OCI-M2 (cell line): ENCODE results near the gene PHTF1.
"Not testable (repeated sequence)": the region's sequence is repeated elsewhere in the genome, so short reads cannot be mapped to it uniquely, and the experiment has no call there.

Source experiments
- DNase-seq: peaks from one replicate; lab custom pipeline; 2025; ENCODE audit not compliant: unreplicated experiment; lab: John Stamatoyannopoulos, UW

PHTF1 gene

DNA sequence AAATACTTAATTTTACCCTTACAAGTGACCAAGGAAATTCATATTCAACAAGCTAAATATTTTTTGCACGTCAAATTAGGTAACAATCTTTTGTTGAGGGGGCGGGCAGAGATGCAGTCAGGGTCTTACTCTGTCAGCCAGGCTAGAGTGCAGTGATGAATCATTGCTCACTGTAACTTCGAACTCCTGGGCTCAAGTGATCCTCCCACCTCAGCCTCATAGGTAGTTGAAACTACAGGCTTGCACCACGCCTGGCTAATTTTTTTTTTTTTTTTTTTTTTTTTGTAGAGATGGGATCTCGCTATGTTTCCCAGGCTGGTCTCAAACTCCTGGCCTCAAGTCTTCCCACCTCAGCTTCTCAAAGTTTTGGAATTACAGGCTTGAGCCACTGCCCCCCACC lies 26.5 kb downstream of the PHTF1 start:
- DNase-seq: no peak

DNA sequence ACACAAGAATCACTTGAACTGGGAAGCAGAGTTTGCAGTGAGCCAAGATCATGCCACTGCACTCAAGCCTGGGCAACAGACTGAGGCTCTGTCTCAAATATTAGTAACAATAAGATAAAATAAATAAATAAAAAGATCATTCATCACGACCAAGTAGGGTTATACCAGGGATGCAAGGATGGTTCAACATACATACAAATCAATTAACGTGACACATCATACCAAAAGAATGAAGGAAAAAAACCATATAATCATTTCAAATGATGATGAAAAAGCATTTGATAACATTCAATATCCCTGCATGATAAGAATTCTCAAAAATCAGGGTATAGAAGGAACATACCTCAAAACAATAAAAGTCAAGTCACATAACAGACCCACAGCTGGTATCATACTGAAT lies 38.3 kb downstream of the PHTF1 start:
- DNase-seq: no peak

GRCh38 chr1:113718621-113719020 lies 40.7 kb downstream of the PHTF1 start:
- DNase-seq: not testable (repeated sequence)

DNA sequence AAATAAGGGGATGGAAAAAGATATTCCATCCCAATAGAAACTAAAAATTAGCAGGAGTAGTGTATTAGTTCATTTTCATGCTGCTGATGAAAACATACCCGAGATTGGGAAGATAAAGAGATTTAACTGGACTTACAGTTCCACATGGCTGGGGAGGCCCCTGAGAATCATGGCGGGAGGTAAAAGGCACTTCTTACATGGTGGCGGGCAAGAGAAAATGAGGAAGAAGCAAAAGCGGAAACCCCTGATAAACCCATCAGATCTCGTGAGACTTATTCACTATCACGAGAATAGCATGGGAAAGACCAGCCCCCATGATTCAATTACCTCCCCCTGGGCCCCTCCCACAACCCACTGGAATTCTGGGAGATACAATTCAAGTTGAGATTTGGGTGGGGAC lies 41.8 kb downstream of the PHTF1 start:
- not testable (repeated sequence) for DNase-seq

DNA sequence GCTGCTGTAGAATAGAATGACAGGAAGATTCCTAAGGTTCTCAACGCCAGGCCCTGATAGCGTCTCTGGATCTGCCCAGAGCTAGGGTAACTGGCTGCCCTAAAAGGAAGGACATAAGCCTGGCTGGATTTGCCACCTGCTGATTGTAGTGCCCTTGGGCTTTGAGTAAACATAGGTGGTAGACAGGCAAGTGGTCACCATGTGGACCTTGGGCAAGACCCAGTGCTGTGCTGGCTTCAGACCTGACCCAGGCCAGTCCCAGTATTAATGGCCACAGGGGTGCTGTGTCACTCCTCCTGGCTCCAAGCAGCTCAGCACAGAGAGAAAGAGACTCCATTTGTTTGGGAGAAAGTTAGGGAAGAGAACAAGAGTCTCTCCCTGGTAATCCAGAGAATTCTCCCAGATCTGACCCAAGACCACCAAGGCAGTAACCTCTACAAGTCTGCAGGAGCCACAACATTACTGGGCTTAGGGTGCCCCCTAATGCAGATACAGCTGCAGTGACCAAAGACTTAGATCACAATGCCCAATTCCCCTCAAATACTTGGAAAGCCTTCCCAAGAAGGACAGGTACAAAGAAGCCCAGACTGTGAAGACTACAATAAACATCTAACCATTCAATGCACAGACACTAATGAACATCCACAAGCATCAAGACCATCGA lies 44.5 kb downstream of the PHTF1 start:
- DNase-seq: no peak

DNA sequence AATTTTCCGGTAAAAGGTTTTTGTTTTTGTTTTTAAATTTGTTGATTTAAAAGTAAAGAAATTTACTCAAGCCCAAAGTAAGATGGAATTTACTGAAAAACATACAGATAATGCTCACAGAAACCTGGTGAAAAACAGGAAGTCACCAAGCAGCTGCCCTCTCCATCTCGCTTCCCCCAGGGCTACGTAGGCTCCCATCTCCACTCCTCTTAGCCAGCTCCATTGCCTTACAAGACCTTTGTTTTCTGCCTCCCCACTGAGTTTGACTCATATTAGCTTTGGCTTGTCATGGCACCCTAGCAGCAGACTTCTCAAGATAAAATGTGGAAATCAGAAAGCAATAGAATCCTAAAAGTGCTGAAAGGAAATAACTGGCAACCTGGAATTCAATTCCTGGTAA lies 57.9 kb downstream of the PHTF1 start:
- DNase-seq: no peak

- DNase-seq: no peak
These were observed 64.4 kb downstream of the PHTF1 start for GRCh38 chr1:113694910-113695309.

DNA sequence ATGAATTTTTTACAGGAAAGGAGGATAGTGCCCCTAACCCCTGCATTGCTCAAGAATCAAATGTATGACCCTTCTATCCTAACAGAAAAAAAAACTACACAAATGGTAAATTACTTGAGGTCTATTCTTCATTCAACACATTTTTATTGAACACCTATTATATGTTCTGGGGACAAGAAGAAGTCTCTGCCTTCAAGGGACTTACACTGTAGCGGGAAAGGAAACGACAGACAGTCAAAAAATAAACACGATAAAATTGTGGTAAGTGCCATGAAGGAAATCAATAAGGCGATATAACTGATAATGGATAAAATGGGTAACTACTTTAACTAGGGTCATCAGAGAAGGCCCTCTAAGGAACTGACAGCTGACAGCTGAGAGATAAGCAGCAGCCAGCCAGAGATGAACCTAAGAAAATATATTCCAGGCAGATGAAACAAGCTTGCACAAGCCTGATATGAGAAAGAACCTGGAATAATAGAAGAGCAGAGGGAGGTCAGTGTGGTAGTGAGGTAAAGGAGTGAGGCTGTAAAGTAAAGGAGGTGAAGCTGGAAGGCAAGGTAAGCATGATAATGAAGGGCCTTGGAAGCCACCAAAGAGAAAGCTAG lies 66.4 kb downstream of the PHTF1 start:
- DNase-seq: no peak

GRCh38 chr1:113692342-113692741 lies 66.9 kb downstream of the PHTF1 start:
- DNase-seq: no peak

- no peak for DNase-seq
These were observed 68.1 kb downstream of the PHTF1 start for GRCh38 chr1:113691184-113691583.

DNA sequence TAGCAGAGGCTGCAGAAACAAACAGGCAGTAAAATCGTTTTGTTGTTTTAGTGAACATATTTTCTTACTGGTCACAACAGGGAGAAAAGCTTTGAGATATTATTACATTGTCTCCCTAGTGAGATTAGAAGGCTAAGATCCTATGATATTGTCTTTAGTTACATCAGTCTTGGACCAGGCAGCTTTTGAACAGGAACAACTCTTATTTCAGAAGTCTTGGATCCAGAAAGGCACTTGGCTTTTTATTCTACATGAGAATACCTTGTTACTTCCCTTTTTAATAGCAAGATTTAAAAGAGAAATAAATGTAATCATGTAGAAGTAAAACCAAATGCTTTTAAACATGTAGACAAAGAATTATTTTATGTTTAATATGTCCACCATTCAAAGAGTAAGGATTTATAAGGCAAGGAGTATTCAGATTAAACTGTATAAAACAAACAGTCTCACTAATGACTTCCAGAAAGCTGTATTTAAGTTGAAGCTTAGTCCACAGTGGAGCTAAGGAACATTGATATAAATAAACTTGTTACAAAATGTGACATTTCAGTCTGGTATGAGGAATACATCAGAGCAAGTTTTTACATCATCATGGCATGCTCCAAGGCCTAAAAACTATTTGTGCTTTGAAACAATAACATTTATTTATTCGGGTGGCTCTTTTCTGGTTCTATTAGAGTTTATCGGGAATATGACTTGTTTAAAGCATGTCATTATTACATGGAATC lies 72.2 kb downstream of the PHTF1 start:
- no peak for DNase-seq

GRCh38 chr1:113684153-113684541 lies 75.1 kb downstream of the PHTF1 start:
- DNase-seq: no peak

- DNase-seq: no peak
These were observed 75.7 kb downstream of the PHTF1 start for GRCh38 chr1:113683384-113684152.

DNA sequence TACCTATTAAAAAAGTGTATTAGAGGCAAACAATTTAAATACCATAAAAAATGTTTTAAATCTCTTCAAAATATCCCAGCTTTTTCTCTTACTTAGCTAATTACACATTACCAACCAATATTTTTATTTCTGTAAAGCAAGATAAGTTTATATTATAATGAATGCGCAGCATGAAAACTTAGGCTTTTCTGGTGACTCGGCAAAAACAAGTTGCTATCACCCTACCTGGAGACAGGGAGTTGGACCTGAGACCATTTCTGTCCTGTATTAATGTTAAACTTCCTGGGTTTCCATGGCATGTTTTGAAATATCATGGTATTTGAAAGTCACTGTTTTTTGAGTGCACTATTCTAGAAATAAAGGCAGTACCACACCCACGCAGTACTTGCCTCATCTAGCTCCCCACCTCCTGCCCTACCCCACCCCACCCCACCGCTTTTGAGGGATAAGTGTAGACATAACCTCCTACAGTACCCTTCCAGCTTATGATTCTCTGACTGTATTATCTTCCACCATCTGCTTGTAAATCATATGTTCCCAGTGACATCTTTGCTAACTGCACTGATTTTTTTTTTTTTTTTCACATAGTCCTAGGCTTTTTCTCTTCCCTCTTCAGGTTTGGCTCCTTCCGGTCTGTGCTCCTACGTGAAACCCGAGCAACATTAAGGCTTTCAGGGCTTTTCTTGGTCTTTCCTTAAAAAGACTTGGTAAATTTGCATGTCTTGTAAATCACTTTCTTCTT lies 77.5 kb downstream of the PHTF1 start:
- DNase-seq: no peak

DNA sequence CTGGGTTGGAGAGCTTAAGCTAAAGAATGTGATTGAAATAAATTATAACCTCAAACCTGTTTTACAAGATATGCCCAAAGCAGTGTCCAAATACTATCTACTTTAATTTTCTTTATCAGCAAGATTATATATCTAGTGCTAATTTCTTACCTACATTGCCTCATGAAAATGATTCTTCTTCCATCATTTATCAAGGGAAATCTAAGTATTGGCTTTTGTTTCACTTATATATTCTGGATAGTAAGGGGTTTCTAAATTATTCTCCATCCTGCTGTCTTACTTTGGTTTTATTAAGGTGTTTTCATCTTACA lies 81.2 kb downstream of the PHTF1 start:
- DNase-seq: no peak

GRCh38 chr1:113677250-113678158 lies 81.8 kb downstream of the PHTF1 start:
- no peak for DNase-seq

GRCh38 chr1:113676524-113676923 lies 82.8 kb downstream of the PHTF1 start:
- DNase-seq: no peak

DNA sequence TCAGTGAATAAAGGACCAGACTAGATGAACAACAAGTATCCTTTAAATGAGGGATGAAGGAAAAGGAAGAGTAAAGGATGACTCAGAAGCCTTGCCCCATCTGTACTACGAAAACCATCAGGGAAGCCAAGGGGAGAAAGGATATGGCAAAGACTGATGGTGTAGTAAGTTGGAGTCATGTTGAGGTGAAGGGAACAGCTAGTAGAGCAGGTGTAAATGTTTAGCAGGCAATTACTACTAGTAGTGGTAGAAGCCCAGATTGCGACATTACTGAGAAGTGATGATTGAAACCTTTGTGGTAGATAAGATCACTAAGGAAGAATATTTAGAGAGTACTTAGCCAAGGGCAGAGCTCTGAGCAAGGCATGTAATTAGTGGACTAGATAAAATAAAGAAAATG lies 84.0 kb downstream of the PHTF1 start:
- DNase-seq: no peak

GRCh38 chr1:113674591-113674990 lies 84.7 kb downstream of the PHTF1 start:
- DNase-seq: no peak

GRCh38 chr1:113672491-113672890 lies 86.8 kb downstream of the PHTF1 start:
- DNase-seq: no peak
